ENCODE data around the gene VKORC1L1. TPM values are rescaled to one million over a fixed set of nuclear protein-coding genes. Genes with fewer than 3 reads are reported as not detected.

VKORC1L1 gene
- polyA plus RNA-seq, 1 donor from 2014 or later = 18.2 TPM

- no peak overlapping the region for H3K9ac ChIP-seq (ENCODE audit: low read length)
- no peaks in the 10 kb centered on the region for H3K9me2 ChIP-seq (ENCODE audit: insufficient read depth, low read length)
- no peak overlapping the region for H2AFZ ChIP-seq (ENCODE audit: low read depth, low read length)
- no peak overlapping the region for H3K4me3 ChIP-seq (ENCODE audit: low read length)
- no peaks in the 10 kb centered on the region for H3K36me3 ChIP-seq (ENCODE audit: insufficient read depth, low read length)
- H3K79me2 ChIP-seq (replicated peaks; ENCODE audit: insufficient read depth, low read length) = no peaks in the 10 kb centered on the region
- no peaks in the 10 kb centered on the region for H3K27me3 ChIP-seq (ENCODE audit: insufficient read depth, low read depth, low read length)
- H3K4me2 ChIP-seq (ENCODE audit: low read length) = no peak overlapping the region
- TF ChIP-seq CTCF (IDR thresholded peaks at IDR 0.05; ENCODE audit: poor library complexity, severe bottlenecking) (no peak), RAD21 (conservative IDR thresholded peaks at IDR 0.05) (no peak), REST (IDR thresholded peaks at IDR 0.05; ENCODE audit: borderline replicate concordance) (no peak), EZH2 (IDR thresholded peaks at IDR 0.05; ENCODE audit: borderline replicate concordance, insufficient read depth, low read length, poor library complexity, severe bottlenecking) (no peak), EP300 (conservative IDR thresholded peaks at IDR 0.05; ENCODE audit: poor library complexity, severe bottlenecking) (no peak), POLR2AphosphoS5 (IDR thresholded peaks at IDR 0.05) (no peak), MXI1 (conservative IDR thresholded peaks at IDR 0.05; ENCODE audit: poor library complexity, severe bottlenecking) (no peak), TAF1 (IDR thresholded peaks at IDR 0.05; ENCODE audit: low read depth) (no peak), SMC3 (conservative IDR thresholded peaks at IDR 0.05; ENCODE audit: poor library complexity) (no peak)
- no peaks in the 10 kb centered on the region for H3F3A ChIP-seq (ENCODE audit: insufficient read depth, low read length, poor library complexity, severe bottlenecking)
- no peaks in the 10 kb centered on the region for H4K20me1 ChIP-seq (ENCODE audit: insufficient read depth)
- H3K9me3 ChIP-seq (ENCODE audit: low read length) = no peaks in the 10 kb centered on the region
- H3K27ac ChIP-seq (ENCODE audit: low read length) = no peak overlapping the region
Observed at GRCh38 chr7:65902306-65902705, 29.4 kb downstream of the VKORC1L1 start.

GRCh38 chr7:65907501-65908198 lies 34.8 kb downstream of the VKORC1L1 start:
- TF ChIP-seq MXI1 (conservative IDR thresholded peaks at IDR 0.05; ENCODE audit: poor library complexity, severe bottlenecking) = no peak
- TF ChIP-seq RAD21 (conservative IDR thresholded peaks at IDR 0.05) = no peak
- no peak for TF ChIP-seq REST (IDR thresholded peaks at IDR 0.05; ENCODE audit: borderline replicate concordance)
- no peak for TF ChIP-seq EZH2 (IDR thresholded peaks at IDR 0.05; ENCODE audit: borderline replicate concordance, insufficient read depth, low read length, poor library complexity, severe bottlenecking)
- TF ChIP-seq EP300 (conservative IDR thresholded peaks at IDR 0.05; ENCODE audit: poor library complexity, severe bottlenecking) = no peak
- TF ChIP-seq CTCF (IDR thresholded peaks at IDR 0.05; ENCODE audit: poor library complexity, severe bottlenecking) = no peak
- no peak for TF ChIP-seq SMC3 (conservative IDR thresholded peaks at IDR 0.05; ENCODE audit: poor library complexity)
- TF ChIP-seq TAF1 (IDR thresholded peaks at IDR 0.05; ENCODE audit: low read depth) = no peak
- no peak for TF ChIP-seq POLR2AphosphoS5 (IDR thresholded peaks at IDR 0.05)
- H3K9me2 ChIP-seq (ENCODE audit: insufficient read depth, low read length) = no peaks in the 10 kb centered on the region
- no peak overlapping the region for H3K4me3 ChIP-seq (ENCODE audit: low read length)
- no peaks in the 10 kb centered on the region for H3K9me3 ChIP-seq (ENCODE audit: low read length)
- H3K79me2 ChIP-seq (replicated peaks; ENCODE audit: insufficient read depth, low read length) = no peaks in the 10 kb centered on the region
- H3K9ac ChIP-seq (ENCODE audit: low read length) = no peak overlapping the region
- no peak overlapping the region for H3K27ac ChIP-seq (ENCODE audit: low read length)
- no peak overlapping the region for H3K4me2 ChIP-seq (ENCODE audit: low read length)
- no peaks in the 10 kb centered on the region for H3F3A ChIP-seq (ENCODE audit: insufficient read depth, low read length, poor library complexity, severe bottlenecking)
- no peaks in the 10 kb centered on the region for H4K20me1 ChIP-seq (ENCODE audit: insufficient read depth)
- H2AFZ ChIP-seq (ENCODE audit: low read depth, low read length) = no peak overlapping the region
- no peaks in the 10 kb centered on the region for H3K36me3 ChIP-seq (ENCODE audit: insufficient read depth, low read length)
- H3K27me3 ChIP-seq (ENCODE audit: insufficient read depth, low read depth, low read length) = no peaks in the 10 kb centered on the region

Data from neural cell (in vitro differentiated cells).